Limb (tissue), 2 donors: ENCODE data around the gene ZNF254.
"Not testable (repeated sequence)": the region's sequence is repeated elsewhere in the genome, so short reads cannot be mapped to it uniquely, and the experiment has no call there.

ENCODE experiments used
- DNase-seq, 2 donors: peaks; one replicate each; pipeline ENCODE4 v3.0.0-alpha.2; 2016; ENCODE audit errors: extremely low spot score in 2 of 2

Gene ZNF254

GRCh38 chr19:24071078-24071477 lies 15.9 kb upstream of the ZNF254 start:
- no peak for DNase-seq

- no peak for DNase-seq
Observed at GRCh38 chr19:24072720-24073119, 14.3 kb upstream of the ZNF254 start.

GRCh38 chr19:24073807-24074206 lies 13.2 kb upstream of the ZNF254 start:
- DNase-seq: no peak

- DNase-seq: no peak
Observed at GRCh38 chr19:24074720-24075454, 12.1 kb upstream of the ZNF254 start.

- not testable (repeated sequence) for DNase-seq
Observed at GRCh38 chr19:24075530-24075929, 11.5 kb upstream of the ZNF254 start.

GRCh38 chr19:24078680-24079079 lies 8.3 kb upstream of the ZNF254 start:
- DNase-seq: no peak

- DNase-seq: no peak
Observed at GRCh38 chr19:24081056-24081455, 5.9 kb upstream of the ZNF254 start.

- DNase-seq: no peak
Observed at GRCh38 chr19:24098359-24098758, 11.4 kb downstream of the ZNF254 start.

- no peak for DNase-seq
Observed at GRCh38 chr19:24099829-24100228, 12.8 kb downstream of the ZNF254 start.

GRCh38 chr19:24100597-24100996 lies 13.6 kb downstream of the ZNF254 start:
- DNase-seq: not testable (repeated sequence)

- DNase-seq: no peak
Observed at GRCh38 chr19:24101459-24102115, 14.6 kb downstream of the ZNF254 start.

- no peak for DNase-seq
Observed at GRCh38 chr19:24127601-24128000, 40.6 kb downstream of the ZNF254 start.

- DNase-seq: no peak
Observed at GRCh38 chr19:24140099-24140498, 53.1 kb downstream of the ZNF254 start.

- no peak for DNase-seq
Observed at GRCh38 chr19:24140591-24140990, 53.6 kb downstream of the ZNF254 start.

GRCh38 chr19:24141612-24142011 lies 54.6 kb downstream of the ZNF254 start:
- no peak for DNase-seq

GRCh38 chr19:24142771-24143170 lies 55.8 kb downstream of the ZNF254 start:
- no peak for DNase-seq

GRCh38 chr19:24159707-24160106 lies 72.7 kb downstream of the ZNF254 start:
- no peak for DNase-seq

GRCh38 chr19:24166055-24166454 lies 79.1 kb downstream of the ZNF254 start:
- no peak for DNase-seq

- DNase-seq: no peak
Observed at GRCh38 chr19:24173882-24174281, 86.9 kb downstream of the ZNF254 start.

- DNase-seq: no peak
Observed at GRCh38 chr19:24177686-24178085, 90.7 kb downstream of the ZNF254 start.

- DNase-seq: no peak
Observed at GRCh38 chr19:24178207-24178606, 91.2 kb downstream of the ZNF254 start.
